Adrenal gland (tissue), 12 donors: ENCODE results near the gene RGS12. TPM values are rescaled to one million over a fixed set of nuclear protein-coding genes. Genes with fewer than 3 reads are reported as not detected.

Experiments
- DNase-seq, 7 donors: peaks; one replicate each; pipeline ENCODE4 v3.0.0-alpha.2; 2019 to 2020
- H3K27ac ChIP-seq, 5 donors: fragments of 200-600 bp; sonication (generic) in 4 of 5; 1 replicate in 3 of 5; 2 replicates in 2 of 5; pipeline versions ENCODE4 v1.5.1 to v1.8.0; 2016 to 2020; ENCODE audit warnings: mild to moderate bottlenecking in 1 of 5
- H3K27me3 ChIP-seq: fragments of 200-600 bp; 2 replicates; pipeline ENCODE4 v1.8.0; 2021
- H3K36me3 ChIP-seq, 2 donors: fragments of 200-600 bp; replicated peaks in 1 of 2; 1 replicate in 1 of 2; 2 replicates in 1 of 2; pipeline versions ENCODE4 v1.5.1 to v1.8.0; 2018 to 2022
- H3K4me1 ChIP-seq, 2 donors: fragments of 200-600 bp; replicated peaks in 1 of 2; 1 replicate in 1 of 2; 2 replicates in 1 of 2; pipeline versions ENCODE4 v1.5.1 to v1.8.0; 2018 to 2021
- H3K4me3 ChIP-seq, 4 donors: fragments of 200-600 bp; sonication (generic) in 3 of 4; one replicate each; pipeline ENCODE4 v1.5.1; 2016 to 2018
- H3K9me3 ChIP-seq, 3 donors: fragments of 200-600 bp; sonication (generic) in 1 of 3; replicated peaks in 1 of 3; 1 replicate in 2 of 3; 2 replicates in 1 of 3; pipeline versions ENCODE4 v1.5.1 to v1.8.0; 2016 to 2021
- POLR2A ChIP-seq, 2 donors: fragments of 450-650 bp; IDR thresholded peaks; one replicate each; pipeline ENCODE4 v1.6.1; 2017; ENCODE audit warnings: antibody characterized with exemption in 2 of 2, mild to moderate bottlenecking in 2 of 2, moderate library complexity in 1 of 2
- WGBS, 4 donors: extraction: QIAGEN DNeasy Blood & Tissue Kit in 2 of 4; methylation state at CpG; one replicate each; pipeline versions ENCODE4 v1.1.5 to v1.1.7; 2013 to 2017; 5-methylcytosine and 5-hydroxymethylcytosine counted together
- intact Hi-C, 2 donors: fragments of 100-400 bp; cut with DNase I; formaldehyde crosslinking; loops; one replicate each; pipeline versions ENCODE4 v1.14.1 to v1.15.0; 2022 to 2023
- polyA plus RNA-seq, 3 donors: library from polyadenylated mRNA; stranded (reverse); fragments of 200-250 nt in 2 of 3; fragments of 350-450 nt in 1 of 3; fragmentation: Illumina TruSeq in 1 of 3; extraction: RNeasy Lipid Tissue Mini Kit (QIAGEN cat#74804) in 1 of 3; gene quantifications; one replicate each; pipeline ENCODE4 v1.2.3, GENCODE V29; 2013 to 2014
- total RNA-seq, 9 donors: library from RNA; depleted of rRNA in 4 of 9; stranded (reverse); fragments of >200 nt in 4 of 9; fragments of 120-200 nt in 1 of 9; fragmentation: NEBNext Ultra II Directional in 1 of 9; extraction: Animal tissue kit (Norgen Biotek cat#: 25700) in 1 of 9; gene quantifications; one replicate each; pipeline versions ENCODE4 v1.1.0 to v1.2.4, GENCODE V29; 2013 to 2023
- TF ChIP-seq, protein P1 (sequence below), 6 experiments: fragments of 450-650 bp in 4 of 6; fragments of 200-600 bp in 2 of 6; sonication (generic) in 1 of 6; IDR thresholded peaks; 1 replicate in 5 of 6; 2 replicates in 1 of 6; pipeline versions ENCODE4 v1.5.1 to v1.8.0; 2016 to 2021; ENCODE audit warnings: antibody characterized with exemption in 6 of 6, mild to moderate bottlenecking in 2 of 6, moderate library complexity in 1 of 6
- donor health status: healthy with polysubstance abuse.
- donor health status: Bipolar disorder and iron deficiency.
- donor health status: DM: yes; HTN: yes; CAD: no.
- donor health status: DM: no; HTN: no; CAD: no.
- donor health status: DM: no; HTN: no; CAD: no.
- donor health status: DM: yes; HTN: yes; CAD: no.

The RGS12 gene
- total and polyA plus RNA-seq, 12 donors, result 8.2 to 73.9 (median 21.9) TPM

DNA sequence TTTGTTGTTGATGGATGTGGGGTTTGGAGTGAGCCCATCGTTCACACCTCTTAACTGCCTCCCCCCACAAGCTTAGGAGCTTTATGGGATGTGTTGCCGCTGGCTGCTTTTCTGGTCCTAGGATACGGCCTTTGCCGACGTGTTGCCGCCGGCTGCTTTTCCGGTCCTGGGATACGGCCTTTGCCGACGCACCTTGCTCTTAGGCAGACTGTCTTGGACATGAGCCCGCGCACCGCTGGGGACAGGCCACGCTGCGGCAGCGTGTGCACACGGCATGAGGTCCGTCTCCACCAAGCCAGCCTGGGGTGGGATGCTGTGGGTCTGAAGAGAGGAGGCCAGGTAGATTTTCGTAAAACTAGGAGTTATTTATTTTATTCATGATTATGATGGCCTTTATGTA is 14.2 kb downstream of the RGS12 start:
- peak in 4 of 7 donors; percentile 12 to 19 (median 17) for DNase-seq
- Histone ChIP-seq H3K27ac (no peak overlapping the region), H3K4me3 (no peak overlapping the region), H3K4me1 (peaks cover 24 to 32% of the 10 kb centered on the region in 2 donors), H3K9me3 (no peaks in the 10 kb centered on the region), H3K27me3 (no peaks in the 10 kb centered on the region), H3K36me3 (no peaks in the 10 kb centered on the region)
- intact Hi-C loops, result no loop called here
- TF ChIP-seq POLR2A (IDR thresholded peaks at IDR 0.05), result no peak
- TF ChIP-seq, protein P1, sequence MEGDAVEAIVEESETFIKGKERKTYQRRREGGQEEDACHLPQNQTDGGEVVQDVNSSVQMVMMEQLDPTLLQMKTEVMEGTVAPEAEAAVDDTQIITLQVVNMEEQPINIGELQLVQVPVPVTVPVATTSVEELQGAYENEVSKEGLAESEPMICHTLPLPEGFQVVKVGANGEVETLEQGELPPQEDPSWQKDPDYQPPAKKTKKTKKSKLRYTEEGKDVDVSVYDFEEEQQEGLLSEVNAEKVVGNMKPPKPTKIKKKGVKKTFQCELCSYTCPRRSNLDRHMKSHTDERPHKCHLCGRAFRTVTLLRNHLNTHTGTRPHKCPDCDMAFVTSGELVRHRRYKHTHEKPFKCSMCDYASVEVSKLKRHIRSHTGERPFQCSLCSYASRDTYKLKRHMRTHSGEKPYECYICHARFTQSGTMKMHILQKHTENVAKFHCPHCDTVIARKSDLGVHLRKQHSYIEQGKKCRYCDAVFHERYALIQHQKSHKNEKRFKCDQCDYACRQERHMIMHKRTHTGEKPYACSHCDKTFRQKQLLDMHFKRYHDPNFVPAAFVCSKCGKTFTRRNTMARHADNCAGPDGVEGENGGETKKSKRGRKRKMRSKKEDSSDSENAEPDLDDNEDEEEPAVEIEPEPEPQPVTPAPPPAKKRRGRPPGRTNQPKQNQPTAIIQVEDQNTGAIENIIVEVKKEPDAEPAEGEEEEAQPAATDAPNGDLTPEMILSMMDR (IDR thresholded peaks at IDR 0.05), result no peak
- WGBS, 4 donors, result 93 to 96% (median 95%) methylated on average over 11 to 20 of the region's 20 CpGs

DNA sequence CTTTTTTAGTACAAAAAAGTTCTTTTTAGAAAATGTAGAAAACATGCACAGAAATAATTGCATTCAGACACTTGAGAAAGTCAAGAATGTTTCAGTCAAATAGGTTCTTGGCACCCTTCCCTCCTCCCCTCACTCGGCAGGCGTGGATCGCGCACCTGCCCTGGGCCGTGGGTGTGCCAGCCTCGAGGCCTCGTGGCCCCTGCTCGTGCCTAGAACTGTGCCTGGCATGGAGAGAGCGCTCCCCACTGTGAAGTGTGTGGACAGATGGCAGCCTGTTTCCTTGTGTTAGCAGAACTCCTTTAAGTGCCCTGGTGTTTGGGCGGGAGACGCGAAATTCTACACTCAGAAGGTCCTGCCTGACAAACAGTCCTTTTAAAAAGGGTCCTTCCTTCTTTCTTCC is 14.7 kb downstream of the RGS12 start:
- no peak overlapping the region for H3K4me3 ChIP-seq
- no peaks in the 10 kb centered on the region for H3K36me3 ChIP-seq
- intact Hi-C loops, result no loop called here
- WGBS, 4 donors, result 91 to 96% (median 94%) methylated on average over 10 to 12 of the region's 12 CpGs
- peaks cover 22 to 28% of the 10 kb centered on the region in 2 donors for H3K4me1 ChIP-seq
- no peak for TF ChIP-seq POLR2A (IDR thresholded peaks at IDR 0.05)
- TF ChIP-seq, protein P1 (IDR thresholded peaks at IDR 0.05), result no peak
- no peak overlapping the region for H3K27ac ChIP-seq
- no peaks in the 10 kb centered on the region for H3K27me3 ChIP-seq
- no peaks in the 10 kb centered on the region for H3K9me3 ChIP-seq
- DNase-seq, result peak in 4 of 7 donors; percentile 3 to 20 (median 14)

- H3K27me3 ChIP-seq, result no peaks in the 10 kb centered on the region
- WGBS, 4 donors, result 91 to 94% (median 93%) methylated on average over 25 to 31 of the region's 31 CpGs
- TF ChIP-seq, protein P1 (IDR thresholded peaks at IDR 0.05), result no peak
- TF ChIP-seq POLR2A (IDR thresholded peaks at IDR 0.05), result no peak
- H3K36me3 ChIP-seq, result no peaks in the 10 kb centered on the region
- intact Hi-C loops, result no loop called here
- H3K27ac ChIP-seq, result no peak overlapping the region
- H3K9me3 ChIP-seq, result no peaks in the 10 kb centered on the region
- peaks cover 22 to 28% of the 10 kb centered on the region in 2 donors for H3K4me1 ChIP-seq
- peak in 5 of 7 donors; percentile 4 to 26 (median 15) for DNase-seq
- H3K4me3 ChIP-seq, result no peak overlapping the region
These were observed 15.2 kb downstream of the RGS12 start for GRCh38 chr4:3307891-3308575.

- DNase-seq, result peak in 2 of 7 donors; percentile 9 to 10
- H3K27ac ChIP-seq, result no peak overlapping the region
- no peaks in the 10 kb centered on the region for H3K9me3 ChIP-seq
- TF ChIP-seq POLR2A (IDR thresholded peaks at IDR 0.05), result no peak
- TF ChIP-seq, protein P1 (IDR thresholded peaks at IDR 0.05), result no peak
- intact Hi-C loops, result no loop called here
- no peaks in the 10 kb centered on the region for H3K27me3 ChIP-seq
- H3K4me1 ChIP-seq, result peaks cover 22 to 28% of the 10 kb centered on the region in 2 donors
- H3K4me3 ChIP-seq, result no peak overlapping the region
- WGBS, 4 donors, result 86 to 94% (median 91%) methylated on average over 8 to 14 of the region's 14 CpGs
- no peaks in the 10 kb centered on the region for H3K36me3 ChIP-seq
These were observed 15.9 kb downstream of the RGS12 start for GRCh38 chr4:3308691-3309090.
